Smooth muscle cell (in vitro differentiated cells): Measurements from ENCODE around the gene NUDT16. TPM values are rescaled to one million over a fixed set of nuclear protein-coding genes. Genes with fewer than 3 reads are reported as not detected.

Experiments used
- DNase-seq: peaks from one replicate; lab custom pipeline; 2025; ENCODE audit not compliant: unreplicated experiment; lab: John Stamatoyannopoulos, UW
- H2AFZ ChIP-seq: fragments of 200-600 bp; sonication (generic); 2 replicates; pipeline ENCODE4 v1.6.0; 2016; ENCODE audit warnings: antibody characterized with exemption, low read depth, mild to moderate bottlenecking
- H3F3A ChIP-seq: fragments of 200-600 bp; sonication (generic); 2 replicates; pipeline ENCODE4 v1.6.0; 2017; ENCODE audit warnings: antibody characterized with exemption, low read depth
- H3K27ac ChIP-seq: fragments of 200-600 bp; sonication (generic); 2 replicates; pipeline ENCODE4 v1.5.1; 2016; ENCODE audit warnings: low read depth, mild to moderate bottlenecking
- H3K27me3 ChIP-seq: fragments of 200-600 bp; sonication (generic); 2 replicates; pipeline ENCODE4 v1.6.1; 2016; ENCODE audit warnings: low read depth, mild to moderate bottlenecking
- H3K36me3 ChIP-seq: fragments of 200-600 bp; sonication (generic); 2 replicates; pipeline ENCODE4 v1.5.1; 2016; ENCODE audit warnings: low read depth
- H3K4me1 ChIP-seq: fragments of 200-600 bp; sonication (generic); 2 replicates; pipeline ENCODE4 v1.5.1; 2016; ENCODE audit warnings: low read depth
- H3K4me2 ChIP-seq: fragments of 200-600 bp; sonication (generic); 2 replicates; pipeline ENCODE4 v1.6.0; 2016; ENCODE audit warnings: mild to moderate bottlenecking
- H3K4me3 ChIP-seq: fragments of 200-600 bp; sonication (generic); 2 replicates; pipeline ENCODE4 v1.5.1; 2016; ENCODE audit warnings: mild to moderate bottlenecking
- H3K79me2 ChIP-seq: fragments of 200-600 bp; sonication (generic); 2 replicates; pipeline ENCODE4 v1.6.0; 2016; ENCODE audit warnings: low read depth, mild to moderate bottlenecking
- H3K9ac ChIP-seq: fragments of 200-600 bp; sonication (generic); 2 replicates; pipeline ENCODE4 v1.6.0; 2016; ENCODE audit warnings: low read depth
- H3K9me3 ChIP-seq: fragments of 200-600 bp; sonication (generic); replicated peaks from 2 replicates; pipeline ENCODE4 v1.5.1; 2016; ENCODE audit warnings: low read depth
- H4K20me1 ChIP-seq: fragments of 200-600 bp; sonication (generic); 2 replicates; pipeline ENCODE4 v1.6.0; 2016; ENCODE audit warnings: low read depth
- WGBS: methylation state at CpG from one replicate; pipeline ENCODE4 v1.1.7; 2016; ENCODE audit warnings: low lambda C conversion rate; 5-methylcytosine and 5-hydroxymethylcytosine counted together
- polyA plus RNA-seq: library from polyadenylated mRNA; unstranded; fragments of >200 nt; fragmentation: Nextera tagmentation; extraction: Ambion mirVana; gene quantifications from 2 replicates; pipeline ENCODE4 v1.2.1, GENCODE V29; 2016
- total RNA-seq: library from RNA; depleted of rRNA; stranded (reverse); fragments of >200 nt; gene quantifications from 2 replicates; pipeline ENCODE4 v1.2.3, GENCODE V29; 2014
- TF ChIP-seq, protein P1 (sequence below): fragments of 200-600 bp; sonication (generic); IDR thresholded peaks from 2 replicates; pipeline ENCODE4 v1.5.1; 2017; ENCODE audit warnings: borderline replicate concordance, mild to moderate bottlenecking, antibody characterized with exemption; ENCODE audit not compliant: insufficient read depth, poor library complexity, severe bottlenecking

The NUDT16 gene
- 5.6 and 7.8 TPM in 2 replicates for total RNA-seq
- polyA plus RNA-seq, result 8.4 and 9.0 TPM in 2 replicates

- peak within 1 kb of the TSS; percentile 80 for H3K4me3 ChIP-seq
- H3K79me2 ChIP-seq, result peaks cover 9% of the 10 kb centered on the region
- H3F3A ChIP-seq, result no peaks in the 10 kb centered on the region
- DNase-seq, result peak; percentile 94
- TF ChIP-seq, protein P1, sequence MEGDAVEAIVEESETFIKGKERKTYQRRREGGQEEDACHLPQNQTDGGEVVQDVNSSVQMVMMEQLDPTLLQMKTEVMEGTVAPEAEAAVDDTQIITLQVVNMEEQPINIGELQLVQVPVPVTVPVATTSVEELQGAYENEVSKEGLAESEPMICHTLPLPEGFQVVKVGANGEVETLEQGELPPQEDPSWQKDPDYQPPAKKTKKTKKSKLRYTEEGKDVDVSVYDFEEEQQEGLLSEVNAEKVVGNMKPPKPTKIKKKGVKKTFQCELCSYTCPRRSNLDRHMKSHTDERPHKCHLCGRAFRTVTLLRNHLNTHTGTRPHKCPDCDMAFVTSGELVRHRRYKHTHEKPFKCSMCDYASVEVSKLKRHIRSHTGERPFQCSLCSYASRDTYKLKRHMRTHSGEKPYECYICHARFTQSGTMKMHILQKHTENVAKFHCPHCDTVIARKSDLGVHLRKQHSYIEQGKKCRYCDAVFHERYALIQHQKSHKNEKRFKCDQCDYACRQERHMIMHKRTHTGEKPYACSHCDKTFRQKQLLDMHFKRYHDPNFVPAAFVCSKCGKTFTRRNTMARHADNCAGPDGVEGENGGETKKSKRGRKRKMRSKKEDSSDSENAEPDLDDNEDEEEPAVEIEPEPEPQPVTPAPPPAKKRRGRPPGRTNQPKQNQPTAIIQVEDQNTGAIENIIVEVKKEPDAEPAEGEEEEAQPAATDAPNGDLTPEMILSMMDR, result no peak
- no peak within 1 kb of the TSS for H3K27ac ChIP-seq
- H3K9ac ChIP-seq, result peak within 1 kb of the TSS; percentile 71
- H3K36me3 ChIP-seq, result no peaks in the 10 kb centered on the region
- H3K4me2 ChIP-seq, result peak within 1 kb of the TSS; percentile 94
- H4K20me1 ChIP-seq, result no peaks in the 10 kb centered on the region
- H3K9me3 ChIP-seq, result no peaks in the 10 kb centered on the region
- WGBS, result 2% methylated on average over 68 of the region's 73 CpGs
- peak within 1 kb of the TSS; percentile 93 for H2AFZ ChIP-seq
- H3K4me1 ChIP-seq, result peaks cover 7% of the 10 kb centered on the region
- H3K27me3 ChIP-seq, result no peaks in the 10 kb centered on the region
Measured at GRCh38 chr3:131381445-131382291, at the start of gene NUDT16. Gene NUDT16, plus strand, starts transcription at chr3:131381774. Its CDS starts 31 bp downstream, at chr3:131381805.

- Histone ChIP-seq H3K9ac (no peak overlapping the region), H2AFZ (no peak overlapping the region), H3K9me3 (no peaks in the 10 kb centered on the region), H3K27me3 (no peaks in the 10 kb centered on the region), H3K4me1 (no peaks in the 10 kb centered on the region), H3K36me3 (no peaks in the 10 kb centered on the region), H3K4me3 (no peak overlapping the region), H3F3A (no peaks in the 10 kb centered on the region), H3K27ac (no peak overlapping the region), H3K79me2 (no peaks in the 10 kb centered on the region), H4K20me1 (no peaks in the 10 kb centered on the region), H3K4me2 (no peak overlapping the region)
- 93% methylated on average over 3 of the region's 3 CpGs for WGBS
- no peak for DNase-seq
- TF ChIP-seq, protein P1, result no peak
Measured at GRCh38 chr3:131338948-131339640, 42.5 kb upstream of the NUDT16 start.

- 92% methylated on average over 2 of the region's 2 CpGs for WGBS
- H3K9ac ChIP-seq, result no peak overlapping the region
- no peak for DNase-seq
Measured at GRCh38 chr3:131341761-131342160, 39.8 kb upstream of the NUDT16 start.

More at GRCh38 chr3:131341761-131342160, 39.8 kb upstream of the NUDT16 start:
- H3K4me2 ChIP-seq, result no peak overlapping the region
- H4K20me1 ChIP-seq, result no peaks in the 10 kb centered on the region
- no peaks in the 10 kb centered on the region for H3K4me1 ChIP-seq
- H3K27ac ChIP-seq, result no peak overlapping the region
- H3F3A ChIP-seq, result no peaks in the 10 kb centered on the region
- H3K9me3 ChIP-seq, result no peaks in the 10 kb centered on the region
- H2AFZ ChIP-seq, result no peak overlapping the region
- TF ChIP-seq, protein P1, result no peak
- H3K27me3 ChIP-seq, result no peaks in the 10 kb centered on the region
- H3K79me2 ChIP-seq, result no peaks in the 10 kb centered on the region
- no peaks in the 10 kb centered on the region for H3K36me3 ChIP-seq
- no peak overlapping the region for H3K4me3 ChIP-seq
